Measurements from ENCODE around the gene BMP8B.

The BMP8B gene

GRCh38 chr1:39761557-39762260, 27.0 kb downstream of the BMP8B start:
- Histone ChIP-seq H3K9me3 (ENCODE audit: control insufficient read depth, low read length) (no peaks in the 10 kb centered on the region), H3K23ac (ENCODE audit: low read length in 2 of 2) (no peak overlapping the region), H3K4me1 (ENCODE audit: control insufficient read depth, insufficient read depth, low read depth, low read length) (no peaks in the 10 kb centered on the region), H2BK5ac (ENCODE audit: low read depth, low read length, poor library complexity, severe bottlenecking) (no peak overlapping the region), H4K91ac (ENCODE audit: low read length) (no peak overlapping the region), H3K27ac (ENCODE audit: low read length, poor library complexity, severe bottlenecking) (no peak overlapping the region), H4K8ac (ENCODE audit: low read length) (no peak overlapping the region), H2AK5ac (ENCODE audit: low read length, severe bottlenecking) (no peak overlapping the region), H3K4ac (ENCODE audit: low read depth in 1 of 2, low read length in 2 of 2) (no peak overlapping the region), H3K36me3 (ENCODE audit: control insufficient read depth in 1 of 2, insufficient read depth in 2 of 2, low read depth in 1 of 2, low read length in 2 of 2) (peaks cover 27% of the 10 kb centered on the region in 2 experiments), H3K4me2 (ENCODE audit: low read length, poor library complexity, severe bottlenecking) (no peak overlapping the region), H3K4me3 (ENCODE audit: insufficient read depth in 1 of 2, low read depth in 1 of 2, low read length in 2 of 2) (no peak overlapping the region), H2BK120ac (ENCODE audit: low read depth, low read length) (no peak overlapping the region), H2BK15ac (ENCODE audit: low read depth, poor library complexity, severe bottlenecking) (no peak overlapping the region), H2AFZ (ENCODE audit: low read depth, low read length) (no peak overlapping the region), H3K18ac (ENCODE audit: low read depth in 1 of 2, low read length in 2 of 2) (no peak overlapping the region), H3K9ac (ENCODE audit: low read length) (no peak overlapping the region), H2BK12ac (ENCODE audit: low read length in 2 of 2) (no peak overlapping the region), H3K27me3 (ENCODE audit: control insufficient read depth in 1 of 2, insufficient read depth in 1 of 2, low read length in 2 of 2) (no peaks in the 10 kb centered on the region), H3K14ac (ENCODE audit: low read length in 2 of 2) (peak overlapping the region in 1 of 2 experiments; percentile 12), H3K79me1 (replicated peaks; ENCODE audit: low read length, poor library complexity, severe bottlenecking) (no peaks in the 10 kb centered on the region)
- 92% methylated on average over 16 of the region's 16 CpGs for WGBS
- no peak for DNase-seq

- H3K27ac ChIP-seq (ENCODE audit: low read length, poor library complexity, severe bottlenecking): no peak overlapping the region
- no peaks in the 10 kb centered on the region for H3K27me3 ChIP-seq (ENCODE audit: control insufficient read depth in 1 of 2, insufficient read depth in 1 of 2, low read length in 2 of 2)
Measured at GRCh38 chr1:39761016-39761415, 27.6 kb downstream of the BMP8B start.

GRCh38 chr1:39760074-39761008, 28.3 kb downstream of the BMP8B start:
- no peaks in the 10 kb centered on the region for H3K9me3 ChIP-seq (ENCODE audit: control insufficient read depth, low read length)
- H3K14ac ChIP-seq (ENCODE audit: low read length in 2 of 2): no peak overlapping the region
- no peaks in the 10 kb centered on the region for H3K4me1 ChIP-seq (ENCODE audit: control insufficient read depth, insufficient read depth, low read depth, low read length)
- peaks cover 38 to 41% of the 10 kb centered on the region in 2 experiments for H3K36me3 ChIP-seq (ENCODE audit: control insufficient read depth in 1 of 2, insufficient read depth in 2 of 2, low read depth in 1 of 2, low read length in 2 of 2)
- no peak overlapping the region for H3K18ac ChIP-seq (ENCODE audit: low read depth in 1 of 2, low read length in 2 of 2)
- no peak overlapping the region for H3K9ac ChIP-seq (ENCODE audit: low read length)
- H4K8ac ChIP-seq (ENCODE audit: low read length): no peak overlapping the region
- H2AK5ac ChIP-seq (ENCODE audit: low read length, severe bottlenecking): no peak overlapping the region
- no peak overlapping the region for H3K23ac ChIP-seq (ENCODE audit: low read length in 2 of 2)
- no peak overlapping the region for H2BK15ac ChIP-seq (ENCODE audit: low read depth, poor library complexity, severe bottlenecking)
- no peaks in the 10 kb centered on the region for H3K27me3 ChIP-seq (ENCODE audit: control insufficient read depth in 1 of 2, insufficient read depth in 1 of 2, low read length in 2 of 2)
- no peak overlapping the region for H4K91ac ChIP-seq (ENCODE audit: low read length)
- H2BK120ac ChIP-seq (ENCODE audit: low read depth, low read length): no peak overlapping the region
- H3K79me1 ChIP-seq (replicated peaks; ENCODE audit: low read length, poor library complexity, severe bottlenecking): no peaks in the 10 kb centered on the region
- H3K27ac ChIP-seq (ENCODE audit: low read length, poor library complexity, severe bottlenecking): no peak overlapping the region
- no peak overlapping the region for H2BK12ac ChIP-seq (ENCODE audit: low read length in 2 of 2)
- DNase-seq: no peak
- no peak overlapping the region for H3K4me2 ChIP-seq (ENCODE audit: low read length, poor library complexity, severe bottlenecking)
- no peak overlapping the region for H3K4me3 ChIP-seq (ENCODE audit: insufficient read depth in 1 of 2, low read depth in 1 of 2, low read length in 2 of 2)
- H2BK5ac ChIP-seq (ENCODE audit: low read depth, low read length, poor library complexity, severe bottlenecking): no peak overlapping the region
- no peak overlapping the region for H3K4ac ChIP-seq (ENCODE audit: low read depth in 1 of 2, low read length in 2 of 2)
- no peak overlapping the region for H2AFZ ChIP-seq (ENCODE audit: low read depth, low read length)
- 94% methylated on average over 16 of the region's 16 CpGs for WGBS

More at GRCh38 chr1:39761016-39761415, 27.6 kb downstream of the BMP8B start:
- Histone ChIP-seq H2AK5ac (ENCODE audit: low read length, severe bottlenecking) (no peak overlapping the region), H3K9me3 (ENCODE audit: control insufficient read depth, low read length) (no peaks in the 10 kb centered on the region), H3K36me3 (ENCODE audit: control insufficient read depth in 1 of 2, insufficient read depth in 2 of 2, low read depth in 1 of 2, low read length in 2 of 2) (peaks cover 31 to 34% of the 10 kb centered on the region in 2 experiments), H3K18ac (ENCODE audit: low read depth in 1 of 2, low read length in 2 of 2) (no peak overlapping the region), H3K9ac (ENCODE audit: low read length) (no peak overlapping the region), H2AFZ (ENCODE audit: low read depth, low read length) (no peak overlapping the region), H2BK15ac (ENCODE audit: low read depth, poor library complexity, severe bottlenecking) (no peak overlapping the region), H3K4ac (ENCODE audit: low read depth in 1 of 2, low read length in 2 of 2) (no peak overlapping the region), H3K4me3 (ENCODE audit: insufficient read depth in 1 of 2, low read depth in 1 of 2, low read length in 2 of 2) (no peak overlapping the region), H2BK120ac (ENCODE audit: low read depth, low read length) (no peak overlapping the region), H3K14ac (ENCODE audit: low read length in 2 of 2) (peak overlapping the region in 1 of 2 experiments; percentile 55), H4K8ac (ENCODE audit: low read length) (no peak overlapping the region), H3K4me1 (ENCODE audit: control insufficient read depth, insufficient read depth, low read depth, low read length) (no peaks in the 10 kb centered on the region), H3K4me2 (ENCODE audit: low read length, poor library complexity, severe bottlenecking) (no peak overlapping the region), H4K91ac (ENCODE audit: low read length) (no peak overlapping the region), H3K23ac (ENCODE audit: low read length in 2 of 2) (no peak overlapping the region), H2BK5ac (ENCODE audit: low read depth, low read length, poor library complexity, severe bottlenecking) (no peak overlapping the region), H3K79me1 (replicated peaks; ENCODE audit: low read length, poor library complexity, severe bottlenecking) (no peaks in the 10 kb centered on the region), H2BK12ac (ENCODE audit: low read length in 2 of 2) (no peak overlapping the region)
- 82% methylated on average over 9 of the region's 9 CpGs for WGBS
- no peak for DNase-seq

- no peak overlapping the region for H3K4me3 ChIP-seq (ENCODE audit: insufficient read depth in 1 of 2, low read depth in 1 of 2, low read length in 2 of 2)
- H4K8ac ChIP-seq (ENCODE audit: low read length): no peak overlapping the region
- H3K18ac ChIP-seq (ENCODE audit: low read depth in 1 of 2, low read length in 2 of 2): no peak overlapping the region
- H3K4me1 ChIP-seq (ENCODE audit: control insufficient read depth, insufficient read depth, low read depth, low read length): no peaks in the 10 kb centered on the region
- H3K27ac ChIP-seq (ENCODE audit: low read length, poor library complexity, severe bottlenecking): no peak overlapping the region
- no peak overlapping the region for H3K4ac ChIP-seq (ENCODE audit: low read depth in 1 of 2, low read length in 2 of 2)
- no peak overlapping the region for H2AFZ ChIP-seq (ENCODE audit: low read depth, low read length)
- no peak overlapping the region for H3K9ac ChIP-seq (ENCODE audit: low read length)
- H3K27me3 ChIP-seq (ENCODE audit: control insufficient read depth in 1 of 2, insufficient read depth in 1 of 2, low read length in 2 of 2): no peaks in the 10 kb centered on the region
- H3K9me3 ChIP-seq (ENCODE audit: control insufficient read depth, low read length): no peaks in the 10 kb centered on the region
- H4K91ac ChIP-seq (ENCODE audit: low read length): no peak overlapping the region
- H3K14ac ChIP-seq (ENCODE audit: low read length in 2 of 2): no peak overlapping the region
- no peak overlapping the region for H2BK120ac ChIP-seq (ENCODE audit: low read depth, low read length)
- H2BK5ac ChIP-seq (ENCODE audit: low read depth, low read length, poor library complexity, severe bottlenecking): no peak overlapping the region
- H2BK15ac ChIP-seq (ENCODE audit: low read depth, poor library complexity, severe bottlenecking): no peak overlapping the region
- H3K36me3 ChIP-seq (ENCODE audit: control insufficient read depth in 1 of 2, insufficient read depth in 2 of 2, low read depth in 1 of 2, low read length in 2 of 2): peaks cover 47 to 50% of the 10 kb centered on the region in 2 experiments
- no peak for DNase-seq
- H2BK12ac ChIP-seq (ENCODE audit: low read length in 2 of 2): no peak overlapping the region
- H2AK5ac ChIP-seq (ENCODE audit: low read length, severe bottlenecking): no peak overlapping the region
- H3K4me2 ChIP-seq (ENCODE audit: low read length, poor library complexity, severe bottlenecking): no peak overlapping the region
- H3K79me1 ChIP-seq (replicated peaks; ENCODE audit: low read length, poor library complexity, severe bottlenecking): no peaks in the 10 kb centered on the region
- H3K23ac ChIP-seq (ENCODE audit: low read length in 2 of 2): no peak overlapping the region
Measured at GRCh38 chr1:39759436-39759726, 29.3 kb downstream of the BMP8B start.
